H9 (cell line): ENCODE results near the gene TRPM4. TPM values are rescaled to one million over a fixed set of nuclear protein-coding genes. Genes with fewer than 3 reads are reported as not detected.
A peak's percentile ranks its signal among the peaks of the same experiment; 100 is the strongest.

ENCODE experiments used
- DNase-seq: peaks from one replicate; pipeline ENCODE4 v3.0.0-alpha.2; 2017
- H2AFZ ChIP-seq: one replicate; pipeline ENCODE4 v1.6.1; 2013; ENCODE audit warnings: mild to moderate bottlenecking, low read length, control low read depth, moderate library complexity
- H2AK5ac ChIP-seq: 2 replicates; pipeline ENCODE4 v1.6.1; 2013; ENCODE audit warnings: low read length, control low read depth, mixed read lengths; ENCODE audit not compliant: insufficient read length
- H2BK120ac ChIP-seq: one replicate; pipeline ENCODE4 v1.6.1; 2013; ENCODE audit warnings: low read depth, mild to moderate bottlenecking, low read length, control low read depth, inconsistent platforms; ENCODE audit not compliant: poor library complexity, severe bottlenecking
- H2BK12ac ChIP-seq: 2 replicates; pipeline ENCODE4 v1.6.1; 2013; ENCODE audit warnings: low read length, control low read depth, mixed read lengths, low read depth; ENCODE audit not compliant: insufficient read length
- H2BK15ac ChIP-seq: 2 replicates; pipeline ENCODE4 v1.6.1; 2013; ENCODE audit warnings: low read depth, low read length, control low read depth
- H2BK20ac ChIP-seq: one replicate; pipeline ENCODE4 v1.6.1; 2013; ENCODE audit warnings: low read depth, mild to moderate bottlenecking, low read length, control low read depth, inconsistent platforms; ENCODE audit not compliant: poor library complexity, severe bottlenecking
- H2BK5ac ChIP-seq: 2 replicates; pipeline ENCODE4 v1.6.1; 2013; ENCODE audit warnings: low read length, control low read depth, mixed read lengths; ENCODE audit not compliant: insufficient read length
- H3K14ac ChIP-seq: 2 replicates; pipeline ENCODE4 v1.6.1; 2013; ENCODE audit warnings: low read length, control low read depth; ENCODE audit not compliant: insufficient read depth
- H3K18ac ChIP-seq: 2 replicates; pipeline ENCODE4 v1.6.1; 2013; ENCODE audit warnings: low read depth, mild to moderate bottlenecking, mixed read lengths, low read length, control low read depth; ENCODE audit not compliant: insufficient read length
- H3K23ac ChIP-seq: 2 replicates; pipeline ENCODE4 v1.6.1; 2013; ENCODE audit warnings: low read length, control low read depth, mixed read lengths, low read depth; ENCODE audit not compliant: insufficient read length
- H3K23me2 ChIP-seq: 2 replicates; pipeline ENCODE4 v1.6.1; 2013; ENCODE audit warnings: low read depth, mild to moderate bottlenecking, mixed read lengths, low read length, control low read depth; ENCODE audit not compliant: insufficient read length, poor library complexity, severe bottlenecking
- H3K27ac ChIP-seq: 2 replicates; pipeline ENCODE4 v1.5.1; 2013; ENCODE audit warnings: low read length, control low read depth, mixed read lengths, low read depth; ENCODE audit not compliant: insufficient read length
- H3K27me3 ChIP-seq: 2 replicates; pipeline ENCODE4 v1.6.1; 2013; ENCODE audit warnings: low read length, control low read depth, inconsistent platforms; ENCODE audit not compliant: insufficient read depth
- H3K4ac ChIP-seq: 2 replicates; pipeline ENCODE4 v1.6.1; 2013; ENCODE audit warnings: low read depth, mild to moderate bottlenecking, control low read depth, inconsistent platforms, low read length, moderate library complexity
- H3K4me1 ChIP-seq: 2 replicates; pipeline ENCODE4 v1.6.1; 2013; ENCODE audit warnings: low read length, control low read depth, inconsistent platforms; ENCODE audit not compliant: insufficient read depth
- H3K4me2 ChIP-seq: 2 replicates; pipeline ENCODE4 v1.6.1; 2013; ENCODE audit warnings: low read length, control low read depth, mixed read lengths; ENCODE audit not compliant: insufficient read length, insufficient read depth
- H3K56ac ChIP-seq: 2 replicates; pipeline ENCODE4 v1.6.1; 2013; ENCODE audit warnings: low read depth, mild to moderate bottlenecking, mixed read lengths, low read length, control low read depth; ENCODE audit not compliant: insufficient read length
- H3K79me1 ChIP-seq: 2 replicates; pipeline ENCODE4 v1.6.1; 2013; ENCODE audit warnings: low read depth, mild to moderate bottlenecking, moderate library complexity, low read length, control low read depth, inconsistent platforms; ENCODE audit not compliant: insufficient read depth, poor library complexity, severe bottlenecking
- H3K79me2 ChIP-seq: 2 replicates; pipeline ENCODE4 v1.6.1; 2013; ENCODE audit warnings: low read length, control low read depth, inconsistent platforms; ENCODE audit not compliant: insufficient read depth
- H3K9ac ChIP-seq: 2 replicates; pipeline ENCODE4 v1.6.1; 2013; ENCODE audit warnings: low read length, control low read depth, mixed read lengths; ENCODE audit not compliant: insufficient read length; ENCODE audit errors: extremely low read depth
- H3K9me3 ChIP-seq: one replicate; pipeline ENCODE4 v1.6.1; 2013; ENCODE audit warnings: low read depth, low read length, inconsistent platforms; ENCODE audit not compliant: control insufficient read depth
- H3T11ph ChIP-seq: one replicate; pipeline ENCODE4 v1.6.1; 2013; ENCODE audit warnings: mild to moderate bottlenecking, low read length, control low read depth, inconsistent platforms
- H4K20me1 ChIP-seq: one replicate; pipeline ENCODE4 v1.6.1; 2013; ENCODE audit not compliant: control insufficient read depth, insufficient read length, insufficient read depth
- H4K5ac ChIP-seq: 2 replicates; pipeline ENCODE4 v1.6.1; 2013; ENCODE audit warnings: low read depth, mild to moderate bottlenecking, mixed read lengths, low read length, control low read depth; ENCODE audit not compliant: insufficient read length
- H4K8ac ChIP-seq: replicated peaks from 2 replicates; pipeline ENCODE4 v1.6.1; 2013; ENCODE audit warnings: low read length, control low read depth, mixed read lengths, low read depth; ENCODE audit not compliant: insufficient read length
- H4K91ac ChIP-seq: 2 replicates; pipeline ENCODE4 v1.6.1; 2013; ENCODE audit warnings: low read depth, mild to moderate bottlenecking, moderate library complexity, mixed read lengths, low read length, control low read depth; ENCODE audit not compliant: insufficient read length
- H3K27ac Mint-ChIP-seq, 3 experiments: 2 replicates in 2 of 3; 3 replicates in 1 of 3; pipeline ENCODE4 v1.8.0; 2020 to 2021; ENCODE audit warnings: mixed read lengths in 3 of 3, mild to moderate bottlenecking in 1 of 3, moderate library complexity in 1 of 3
- H3K27me3 Mint-ChIP-seq: 2 replicates; pipeline ENCODE4 v1.8.0; 2021; ENCODE audit warnings: low read depth, mild to moderate bottlenecking, moderate library complexity, mixed read lengths
- H3K36me3 Mint-ChIP-seq, 3 experiments: 2 replicates in 2 of 3; 3 replicates in 1 of 3; pipeline ENCODE4 v1.8.0; 2020 to 2021; ENCODE audit warnings: low read depth in 3 of 3, mixed read lengths in 3 of 3; ENCODE audit not compliant: insufficient read depth in 1 of 3
- H3K4me1 Mint-ChIP-seq, 2 experiments: 2 replicates each; pipeline ENCODE4 v1.8.0; 2020; ENCODE audit warnings: mixed read lengths in 2 of 2
- H3K4me3 Mint-ChIP-seq, 2 experiments: 2 replicates in 1 of 2; 3 replicates in 1 of 2; pipeline ENCODE4 v1.8.0; 2020 to 2021; ENCODE audit warnings: mild to moderate bottlenecking in 2 of 2, mixed read lengths in 2 of 2, moderate library complexity in 1 of 2
- H3K9me3 Mint-ChIP-seq, 2 experiments: 2 replicates in 1 of 2; 3 replicates in 1 of 2; pipeline ENCODE4 v1.8.0; 2020; ENCODE audit warnings: mild to moderate bottlenecking in 2 of 2, mixed read lengths in 2 of 2, moderate library complexity in 1 of 2
- CTCF ChIP-seq: fragments of 200-600 bp; sonication (generic); conservative IDR thresholded peaks from 3 replicates; pipeline ENCODE4 v1.8.0; 2021; ENCODE audit warnings: antibody characterized with exemption, mild to moderate bottlenecking
- WGBS: extraction: QIAGEN DNeasy Blood & Tissue Kit; methylation state at CpG from one replicate; pipeline ENCODE4 v1.1.7; 2013; ENCODE audit warnings: missing lambda C conversion rate, low lambda C conversion rate, mixed read lengths; ENCODE audit not compliant: insufficient read length; ENCODE audit errors: extremely low coverage; 5-methylcytosine and 5-hydroxymethylcytosine counted together
- total RNA-seq: library from RNA; stranded (reverse); gene quantifications from 2 replicates; pipeline ENCODE4 v1.2.1, GENCODE V29; 2021

The TRPM4 gene
- total RNA-seq, 1 experiment from 2014 or later: 6.9 TPM

DNA sequence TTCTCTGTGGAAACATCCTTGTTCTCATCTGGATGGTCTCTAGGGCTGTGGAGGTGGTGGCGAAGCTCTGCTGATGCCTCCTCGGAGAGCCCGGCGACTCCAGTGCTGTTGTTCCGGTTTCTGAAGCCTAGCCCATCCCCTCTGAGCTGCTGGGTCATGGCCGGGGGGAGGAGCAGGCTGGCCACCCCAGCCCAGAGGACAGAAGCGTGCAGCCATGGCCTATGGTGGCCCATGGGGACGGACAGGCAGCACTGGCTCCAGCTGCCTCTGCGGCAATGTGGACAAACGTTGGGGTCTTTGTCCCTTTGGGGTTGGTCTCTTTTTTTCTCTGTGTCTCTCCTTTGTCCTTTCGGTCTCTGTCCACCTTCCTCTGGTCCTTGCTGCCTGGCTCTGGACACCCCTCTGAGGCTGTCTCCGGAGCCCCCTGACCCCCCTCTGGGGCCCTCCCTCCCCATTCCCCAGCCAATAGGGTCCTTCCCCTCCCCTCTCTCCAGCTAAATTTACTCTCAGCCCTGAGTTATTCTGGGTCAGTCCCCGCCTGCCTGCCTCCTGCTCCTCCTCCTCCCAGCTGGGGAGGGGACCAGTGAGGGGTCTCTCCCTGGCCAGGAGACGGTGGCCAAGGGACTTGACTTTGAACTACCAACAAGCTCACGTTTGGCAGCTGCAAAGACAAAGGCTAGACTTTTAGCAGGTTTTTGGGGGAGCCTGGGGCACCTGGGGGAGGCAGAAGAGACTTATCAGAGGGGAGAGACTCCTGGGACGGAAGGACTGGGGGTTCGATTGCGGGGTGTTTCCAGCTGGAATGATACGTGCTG lies 2.4 kb upstream of the TRPM4 start, which contains the start of gene HRC:
HRC (minus strand) TSS at position 392 of the 815 bp plus-strand sequence; CDS start at position 233, 159 bp downstream.
- no peak within 1 kb of the TSS for H4K5ac ChIP-seq
- peak; percentile 52 for DNase-seq
- H2BK120ac ChIP-seq: no peak within 1 kb of the TSS
- no peaks in the 10 kb centered on the region for H3K79me1 ChIP-seq
- H2AFZ ChIP-seq: no peak within 1 kb of the TSS
- H3K23me2 ChIP-seq: peaks cover 19% of the 10 kb centered on the region
- H2BK15ac ChIP-seq: no peak within 1 kb of the TSS
- no peaks in the 10 kb centered on the region for H3K9me3 ChIP-seq
- H3K27me3 ChIP-seq: no peaks in the 10 kb centered on the region; the same call in 1 of the 2 replicates
- H3K18ac ChIP-seq: no peak within 1 kb of the TSS
- Mint-ChIP-seq H3K9me3 (peaks cover 0 to 6% of the 10 kb centered on the region in 2 experiments; a peak in 3 of 5 replicates), H3K4me3 (peak within 1 kb of the TSS in 1 of 2 experiments; percentile 67; a peak in 3 of 5 replicates), H3K27me3 (peaks cover 54% of the 10 kb centered on the region), H3K4me1 (peaks cover 20 to 50% of the 10 kb centered on the region in 2 experiments), H3K36me3 (peaks cover 0 to 10% (median 0%) of the 10 kb centered on the region in 3 experiments; a peak in 3 of 7 replicates), H3K27ac (peak within 1 kb of the TSS in 2 of 3 experiments; percentile 52 to 56; a peak in 2 of 7 replicates)
- no peak within 1 kb of the TSS for H3K9ac ChIP-seq
- no peak within 1 kb of the TSS for H2BK12ac ChIP-seq
- H3K56ac ChIP-seq: no peak within 1 kb of the TSS
- H3T11ph ChIP-seq: no peak within 1 kb of the TSS
- no CpG with 5 or more reads among the region's 19 CpGs for WGBS
- H3K23ac ChIP-seq: no peak within 1 kb of the TSS
- no peak within 1 kb of the TSS for H3K27ac ChIP-seq
- H3K4ac ChIP-seq: no peak within 1 kb of the TSS
- H4K91ac ChIP-seq: no peak within 1 kb of the TSS
- no peaks in the 10 kb centered on the region for H3K79me2 ChIP-seq
- H2BK20ac ChIP-seq: no peak within 1 kb of the TSS
- H3K4me1 ChIP-seq: peaks cover 7% of the 10 kb centered on the region; the same call in 1 of the 2 replicates
- no peak within 1 kb of the TSS for H2BK5ac ChIP-seq
- no peak within 1 kb of the TSS for H4K8ac ChIP-seq
- H3K4me2 ChIP-seq: peak within 1 kb of the TSS; percentile 14
- no peak for TF ChIP-seq CTCF
- H2AK5ac ChIP-seq: no peak within 1 kb of the TSS
- no peak within 1 kb of the TSS for H3K14ac ChIP-seq
- no peaks in the 10 kb centered on the region for H4K20me1 ChIP-seq
